IPS-18c (cell line): ENCODE measurements around the gene MPC2.
"Not testable (repeated sequence)": the region's sequence is repeated elsewhere in the genome, so short reads cannot be mapped to it uniquely, and the experiment has no call there.

Experiments used
- H3K4me3 ChIP-seq: 2 replicates; pipeline ENCODE4 v1.7.0; 2013; ENCODE audit warnings: low read depth, mild to moderate bottlenecking, low read length, moderate library complexity; ENCODE audit not compliant: insufficient read depth
- H3K9me3 ChIP-seq: one replicate; pipeline ENCODE4 v1.6.1; 2013; ENCODE audit warnings: mild to moderate bottlenecking, low read length, moderate library complexity; ENCODE audit not compliant: control insufficient read depth, insufficient read depth

The MPC2 gene

DNA sequence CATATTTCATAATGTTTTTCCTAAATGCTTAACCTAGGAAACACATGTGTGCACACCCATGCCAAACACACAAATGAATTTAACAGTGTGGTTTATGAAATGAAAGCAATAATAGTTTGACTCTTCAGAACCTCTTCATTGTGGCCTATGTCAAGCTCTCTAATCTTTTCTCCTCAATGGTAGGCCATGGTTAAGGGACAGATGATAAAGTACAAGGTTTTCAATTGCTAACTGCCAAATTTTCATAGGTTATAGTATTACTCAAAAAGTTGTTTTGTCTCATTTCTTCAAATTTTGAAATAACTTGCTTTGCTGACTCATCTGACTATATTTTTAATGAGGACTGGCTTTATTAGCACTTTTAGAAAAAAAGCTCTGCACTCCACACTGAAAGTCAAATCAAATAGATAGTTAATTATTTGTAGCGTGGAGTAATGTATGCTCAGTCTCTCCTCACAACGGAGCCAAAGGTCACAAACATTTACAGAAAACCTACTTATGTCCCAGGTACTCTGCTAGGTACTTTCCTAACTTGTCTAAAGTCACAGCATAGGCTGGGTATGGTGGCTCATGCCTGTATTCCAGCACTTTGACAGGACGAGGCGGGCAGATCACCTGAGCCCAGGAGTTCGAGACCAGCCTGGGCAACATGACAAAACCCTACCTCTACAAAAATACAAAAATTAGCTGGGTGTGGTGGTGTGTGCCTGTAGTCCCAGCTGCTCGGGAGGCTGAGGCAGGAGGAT lies 19.9 kb downstream of the MPC2 start:
- Histone ChIP-seq H3K4me3 (no peak overlapping the region), H3K9me3 (no peaks in the 10 kb centered on the region)

DNA sequence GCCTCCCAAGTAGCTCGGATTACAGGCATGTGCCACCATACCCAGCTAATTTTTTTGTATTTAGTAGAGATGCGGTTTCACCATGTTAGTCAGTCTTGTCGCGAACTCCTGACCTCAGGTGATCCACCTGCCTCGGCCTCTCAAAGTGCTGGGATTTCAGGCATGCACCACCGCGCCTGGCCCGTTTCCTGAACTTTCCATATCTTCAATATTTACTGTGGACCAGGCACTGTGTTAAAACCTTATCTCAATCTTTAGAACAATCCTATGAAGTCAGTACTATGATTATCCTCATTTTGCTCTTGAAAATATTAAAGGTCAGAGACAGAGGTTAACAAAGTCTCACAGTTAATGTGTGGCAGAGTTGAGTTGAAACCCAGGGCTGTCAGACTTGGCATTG lies 21.3 kb downstream of the MPC2 start:
- no peak overlapping the region for H3K4me3 ChIP-seq
- H3K9me3 ChIP-seq = no peaks in the 10 kb centered on the region

DNA sequence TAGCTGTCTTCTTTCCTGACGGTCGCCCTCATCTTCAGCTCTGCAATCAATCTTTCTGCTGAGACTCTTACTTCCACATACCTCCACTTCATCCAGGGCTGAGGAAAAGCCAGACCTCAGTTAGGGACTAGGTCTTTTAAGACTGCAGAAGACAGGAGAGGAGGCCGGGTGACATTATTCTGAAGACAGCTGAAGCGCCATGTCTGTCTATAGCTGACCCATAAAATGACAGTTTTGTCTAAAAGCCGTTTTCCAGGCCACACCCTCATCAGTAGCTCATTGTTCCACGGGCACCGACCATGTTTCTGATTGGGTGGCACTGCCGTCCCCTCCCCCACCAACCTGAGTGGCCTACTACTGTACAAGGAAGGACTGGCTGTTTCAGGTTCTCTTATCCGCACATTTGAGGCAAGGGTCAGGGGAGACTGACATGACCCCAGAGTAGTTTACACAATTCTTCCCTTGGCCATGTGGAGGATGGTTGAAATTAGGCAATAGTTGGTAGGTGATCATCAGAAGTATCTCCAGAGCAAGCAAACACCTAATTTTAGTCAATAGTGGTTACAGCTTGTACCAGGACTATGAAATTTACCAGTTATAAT lies 22.9 kb downstream of the MPC2 start, which contains the start of gene ADCY10:
Gene ADCY10, minus strand, starts transcription at position 240 of the 602 bp plus-strand sequence. CDS start 8,994 bp downstream, outside the sequence.
- Histone ChIP-seq H3K9me3 (peaks cover 4% of the 10 kb centered on the region), H3K4me3 (no peak within 1 kb of the TSS)

DNA sequence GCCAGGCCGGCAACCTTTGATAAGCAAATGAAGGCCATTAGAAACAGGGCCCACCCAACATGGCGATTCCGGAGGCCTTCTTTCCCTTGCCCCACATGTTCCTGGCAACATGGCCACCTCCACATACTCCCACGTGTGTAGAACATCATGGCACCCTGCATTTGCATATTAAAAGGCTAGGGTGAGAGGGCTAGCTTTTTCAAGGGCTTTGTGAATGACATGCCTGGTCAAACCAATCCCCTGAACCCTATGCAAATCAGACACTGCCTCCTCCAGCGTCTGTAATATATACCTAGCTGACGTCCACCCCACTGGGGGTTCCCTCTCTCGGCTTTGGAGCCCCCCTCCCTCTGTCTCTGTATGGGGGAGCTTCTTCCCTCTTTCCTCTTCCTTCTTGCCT lies 24.6 kb downstream of the MPC2 start:
- H3K9me3 ChIP-seq = peaks cover 4% of the 10 kb centered on the region

DNA sequence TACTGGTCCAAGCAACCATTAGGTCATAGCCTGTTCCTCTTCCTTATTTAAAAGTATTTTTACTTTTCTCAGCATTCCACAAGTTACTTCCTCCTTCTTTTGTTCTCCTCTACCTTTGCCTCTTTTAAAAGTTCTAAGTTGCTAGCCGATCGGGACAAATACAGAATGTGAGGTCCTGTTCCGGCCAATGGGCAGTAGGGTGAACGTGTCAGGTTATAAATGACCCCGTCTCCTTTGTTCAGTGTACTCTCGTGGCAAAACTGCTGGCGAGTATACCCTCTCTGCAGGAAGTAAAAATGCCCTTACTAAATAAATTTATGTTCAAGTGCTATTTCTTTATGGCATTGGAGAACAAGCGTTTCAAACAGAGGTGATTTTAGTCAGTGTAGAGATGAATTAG lies 25.5 kb downstream of the MPC2 start:
- Histone ChIP-seq H3K4me3 (no peak overlapping the region), H3K9me3 (peaks cover 4% of the 10 kb centered on the region)

More for the DNA sequence above, 24.6 kb downstream of the MPC2 start:
- H3K4me3 ChIP-seq = no peak overlapping the region

DNA sequence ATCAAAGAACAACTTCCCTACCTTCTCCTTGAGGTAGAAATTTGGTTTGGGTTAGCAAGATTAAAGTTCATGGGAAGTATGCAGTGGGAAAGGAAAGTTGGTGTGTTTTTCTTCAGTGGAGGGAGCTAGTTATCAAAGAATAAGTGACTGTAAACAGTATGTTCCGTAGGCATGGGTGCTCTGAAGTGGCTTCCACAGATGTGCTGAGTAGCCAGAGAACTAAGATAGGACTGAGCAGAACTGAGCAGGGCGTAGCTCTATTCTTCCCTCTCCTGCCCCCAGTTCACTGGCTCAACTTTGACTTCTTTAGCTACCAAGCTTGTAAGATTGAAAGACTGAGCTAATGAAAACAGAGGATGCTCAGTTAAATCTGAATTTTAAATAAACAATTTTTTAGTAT lies 26.3 kb downstream of the MPC2 start:
- Histone ChIP-seq H3K9me3 (peaks cover 4% of the 10 kb centered on the region), H3K4me3 (no peak overlapping the region)

DNA sequence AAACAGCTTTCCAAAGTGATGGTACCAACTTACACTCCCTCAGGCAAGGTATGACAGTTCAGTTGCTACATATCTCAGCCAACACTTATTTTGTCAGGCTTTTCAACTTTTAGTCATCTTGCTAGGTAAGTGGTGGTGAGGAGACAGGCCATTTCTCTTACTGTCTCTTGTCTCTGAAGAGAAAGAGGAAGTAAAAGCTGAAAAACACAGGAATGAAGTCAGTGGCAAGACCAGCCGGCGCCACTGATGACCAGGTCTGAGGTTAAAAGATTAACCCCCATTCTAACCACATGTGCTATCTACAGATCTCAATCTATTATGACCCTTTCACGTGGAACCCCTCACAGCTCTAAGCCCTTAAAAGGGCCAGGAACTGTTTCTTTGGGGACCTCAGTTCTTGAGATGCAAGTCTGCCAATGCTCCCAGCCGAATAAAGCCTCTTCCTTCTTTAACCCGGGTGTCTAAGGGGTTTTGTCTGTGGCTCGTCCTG lies 27.1 kb downstream of the MPC2 start:
- Histone ChIP-seq H3K9me3 (peaks cover 4% of the 10 kb centered on the region), H3K4me3 (no peak overlapping the region)

DNA sequence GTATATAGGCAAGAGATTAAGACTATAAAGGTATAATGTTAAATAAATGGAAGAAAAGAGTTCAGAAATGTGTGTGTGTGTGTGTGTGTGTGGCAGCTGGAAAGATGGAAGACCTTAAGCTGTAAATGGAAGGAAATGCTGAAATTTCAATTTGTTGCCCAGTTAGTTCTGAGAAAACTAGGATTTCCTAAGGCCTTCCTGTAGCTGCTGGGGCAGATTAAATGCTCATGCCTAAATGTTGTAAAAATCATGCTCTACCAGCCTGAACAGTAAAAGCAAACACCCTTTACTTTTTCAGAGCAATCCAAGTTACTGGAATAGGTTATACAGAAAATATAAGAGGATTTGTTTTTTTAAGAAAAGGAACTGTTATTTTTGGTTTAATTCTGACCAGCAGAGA lies 31.2 kb downstream of the MPC2 start:
- H3K9me3 ChIP-seq = peaks cover 4% of the 10 kb centered on the region
- H3K4me3 ChIP-seq = no peak overlapping the region

DNA sequence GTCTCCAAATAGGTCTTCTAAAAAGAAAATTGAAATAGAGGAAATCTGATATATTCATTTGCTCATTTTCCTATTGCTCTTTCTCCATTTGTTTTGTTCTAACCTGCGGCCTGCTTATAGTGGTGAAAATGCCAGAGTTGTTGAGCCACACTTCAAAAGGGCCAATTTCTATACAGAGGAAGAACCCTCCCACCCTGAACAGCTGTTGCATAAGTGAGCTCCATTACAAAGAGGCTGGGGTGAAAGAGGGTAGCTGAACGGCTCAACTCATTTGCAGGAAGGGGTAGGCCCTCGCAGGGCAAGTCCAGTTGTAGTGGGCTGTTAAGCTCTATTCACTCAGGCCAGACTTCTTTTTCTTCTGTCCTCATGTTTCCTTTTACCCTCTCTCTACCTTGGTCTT lies 31.7 kb downstream of the MPC2 start:
- Histone ChIP-seq H3K4me3 (no peak overlapping the region), H3K9me3 (peaks cover 4% of the 10 kb centered on the region)

DNA sequence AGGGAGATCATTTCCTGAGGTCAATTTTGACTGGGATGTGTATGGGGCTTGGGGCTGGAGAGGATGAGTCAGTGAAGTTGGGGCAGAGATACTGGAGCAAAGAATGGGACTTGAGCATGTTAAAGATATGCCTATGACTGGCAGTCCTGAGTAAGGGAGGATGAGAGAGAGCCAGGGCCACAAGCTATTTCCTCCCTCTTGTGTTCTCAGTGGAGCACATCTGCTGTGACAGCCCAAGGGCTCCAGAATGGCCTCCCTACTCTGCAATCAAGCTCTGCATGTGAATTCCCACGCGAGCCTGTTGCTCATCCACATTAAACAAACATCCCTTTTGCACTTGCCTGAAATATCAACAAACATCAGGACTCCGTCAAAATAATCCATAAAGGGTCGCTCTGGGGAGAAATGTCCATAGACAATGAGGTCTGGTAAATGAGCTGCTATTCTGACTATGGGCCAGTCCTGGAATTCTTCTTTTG lies 32.2 kb downstream of the MPC2 start:
- peaks cover 2% of the 10 kb centered on the region for H3K9me3 ChIP-seq
- H3K4me3 ChIP-seq = no peak overlapping the region

DNA sequence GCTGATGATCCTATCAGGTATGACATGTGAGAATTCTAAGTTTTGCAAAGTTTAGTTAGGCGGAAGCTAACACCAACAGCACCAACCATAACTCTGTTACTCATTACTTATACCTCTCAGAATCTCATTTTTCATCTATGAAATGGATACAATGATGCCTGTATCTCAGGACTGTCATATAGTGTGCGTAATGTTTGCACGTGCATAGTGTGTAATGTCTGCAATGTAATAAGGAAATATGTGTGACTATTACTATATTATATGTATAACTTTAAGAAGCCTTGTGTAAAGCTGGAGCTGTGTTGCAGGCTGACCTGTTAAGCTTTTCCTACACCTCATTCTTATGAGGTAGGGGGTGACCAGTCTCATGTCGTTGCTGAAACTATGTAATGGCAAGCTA lies 36.0 kb downstream of the MPC2 start:
- no peaks in the 10 kb centered on the region for H3K9me3 ChIP-seq
- H3K4me3 ChIP-seq = no peak overlapping the region

DNA sequence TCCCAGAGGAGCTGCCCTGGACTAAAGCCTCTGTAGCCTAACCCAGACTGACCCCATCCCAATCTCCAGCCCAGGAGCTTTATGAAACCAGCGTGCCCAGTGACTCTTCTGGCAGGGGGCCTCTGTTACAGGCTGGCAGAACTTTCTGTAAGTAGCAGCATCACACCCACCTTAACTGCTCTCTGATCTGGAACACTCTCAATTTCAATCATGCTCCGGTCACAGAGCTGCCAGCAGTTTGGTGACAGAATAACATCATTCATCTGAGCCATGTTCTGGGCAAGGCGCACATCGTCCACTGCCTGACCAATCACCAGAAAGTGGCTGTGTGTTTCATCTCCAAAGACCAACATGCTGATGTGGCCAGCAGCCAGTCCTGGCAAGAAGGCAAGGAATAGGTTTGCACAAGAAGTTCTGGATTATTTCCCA lies 37.6 kb downstream of the MPC2 start:
- no peak overlapping the region for H3K4me3 ChIP-seq
- no peaks in the 10 kb centered on the region for H3K9me3 ChIP-seq

DNA sequence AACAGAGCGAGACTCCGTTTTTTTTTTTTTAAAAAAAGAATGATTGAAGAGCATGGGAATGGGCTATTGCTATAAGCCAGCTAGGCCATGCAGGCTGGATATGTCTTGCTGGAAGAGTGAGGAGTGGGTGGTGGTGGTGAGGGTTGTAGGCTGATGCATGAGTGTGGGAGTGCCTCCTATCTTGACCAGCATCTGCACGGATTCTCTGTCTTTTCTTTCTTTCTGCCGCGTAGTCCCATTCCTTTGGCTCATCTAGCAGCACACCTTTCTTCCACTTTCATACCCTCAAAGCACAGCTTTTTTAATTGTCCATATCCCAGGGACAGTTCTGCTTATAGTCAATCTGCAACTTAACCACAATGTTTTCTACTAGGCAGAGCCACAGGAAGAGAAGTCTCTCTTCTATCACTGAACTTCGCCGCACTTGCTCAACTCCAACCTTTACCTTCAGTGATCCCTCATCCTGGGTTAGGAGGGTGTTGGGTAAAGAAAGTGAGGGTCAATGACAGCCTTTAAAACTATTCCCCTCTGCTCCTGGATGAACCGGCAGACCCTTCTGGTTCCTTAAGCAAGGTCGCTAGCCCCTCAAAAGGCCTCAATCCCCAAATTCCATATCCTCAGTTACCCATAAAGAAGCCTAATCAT lies 38.2 kb downstream of the MPC2 start:
- no peaks in the 10 kb centered on the region for H3K9me3 ChIP-seq
- H3K4me3 ChIP-seq = no peak overlapping the region

DNA sequence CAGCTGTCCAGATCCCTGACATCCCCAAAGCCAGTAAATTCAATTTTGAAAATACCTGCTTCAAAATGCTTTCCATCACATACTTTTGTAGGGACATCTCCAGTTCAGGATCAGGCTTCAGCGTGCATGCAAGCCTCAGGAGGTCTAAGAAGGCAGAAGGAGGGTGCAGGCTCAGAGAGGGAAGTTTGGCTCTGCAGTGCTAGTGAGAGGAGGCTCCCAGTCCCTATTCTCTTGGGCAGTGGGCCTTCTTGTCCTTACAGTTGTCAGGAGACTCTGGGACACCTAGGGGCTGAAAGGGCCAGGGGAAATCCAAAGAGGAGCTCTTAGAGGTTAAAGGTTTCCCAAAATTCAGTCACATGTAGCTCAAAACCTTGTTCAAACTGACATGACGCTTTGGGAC lies 43.1 kb downstream of the MPC2 start:
- no peaks in the 10 kb centered on the region for H3K9me3 ChIP-seq
- H3K4me3 ChIP-seq = no peak overlapping the region

DNA sequence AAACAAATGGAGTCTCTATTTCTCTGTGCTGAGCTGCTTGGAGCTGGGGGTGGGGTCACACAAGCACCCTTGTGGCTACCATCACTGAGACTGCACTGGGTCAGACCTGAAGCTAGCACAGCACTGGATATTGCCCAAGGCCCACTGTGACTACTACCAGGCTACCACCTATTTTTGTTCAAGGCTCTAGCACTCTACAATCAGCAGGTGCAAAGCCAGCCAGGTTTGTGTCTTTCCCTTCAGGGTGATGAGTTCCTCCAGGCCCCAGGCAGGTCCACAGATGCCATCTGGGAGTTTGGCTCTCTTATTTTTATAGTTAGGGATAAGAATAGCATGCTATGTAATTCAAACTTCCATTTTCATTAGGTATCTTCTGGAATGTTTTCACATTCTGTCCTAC lies 46.5 kb downstream of the MPC2 start:
- Histone ChIP-seq H3K9me3 (peaks cover 2% of the 10 kb centered on the region), H3K4me3 (no peak overlapping the region)

DNA sequence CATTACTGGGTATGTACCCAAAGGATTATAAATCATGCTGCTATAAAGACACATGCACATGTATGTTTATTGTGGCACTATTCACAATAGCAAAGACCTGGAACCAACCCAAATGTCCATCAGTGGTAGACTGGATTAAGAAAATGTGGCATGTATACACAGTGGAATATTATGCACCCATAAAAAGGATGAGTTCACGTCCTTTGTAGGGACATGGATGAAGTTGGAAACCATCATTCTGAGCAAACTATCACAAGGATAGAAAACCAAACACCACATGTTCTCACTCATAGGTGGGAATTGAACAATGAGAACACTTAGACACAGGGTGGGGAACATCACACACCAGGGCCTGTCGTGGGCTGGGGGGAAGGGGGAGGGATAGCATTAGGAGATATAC lies 49.7 kb downstream of the MPC2 start:
- H3K9me3 ChIP-seq, H3K4me3 ChIP-seq: not testable (repeated sequence)

DNA sequence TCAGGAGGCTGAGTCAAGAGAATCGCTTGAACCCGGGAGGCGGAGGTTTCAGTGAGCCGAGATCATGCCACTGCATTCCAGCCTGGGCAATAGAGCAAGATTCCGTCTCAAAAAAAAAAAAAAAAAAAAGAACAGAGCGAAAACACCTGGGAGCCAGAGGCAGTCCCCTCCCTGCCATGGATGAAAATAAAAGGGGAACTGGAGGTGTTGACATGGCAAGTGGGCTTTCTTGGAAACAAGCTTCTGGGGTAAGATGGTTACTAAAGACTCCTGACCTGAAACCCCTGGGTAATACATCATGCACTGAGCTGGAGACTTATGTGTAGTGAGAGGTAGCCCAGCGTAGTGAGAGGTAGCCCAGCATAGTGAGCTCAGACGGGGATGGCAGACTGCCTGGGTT lies 54.5 kb downstream of the MPC2 start:
- Histone ChIP-seq H3K4me3 (no peak overlapping the region), H3K9me3 (peaks cover 2% of the 10 kb centered on the region)

DNA sequence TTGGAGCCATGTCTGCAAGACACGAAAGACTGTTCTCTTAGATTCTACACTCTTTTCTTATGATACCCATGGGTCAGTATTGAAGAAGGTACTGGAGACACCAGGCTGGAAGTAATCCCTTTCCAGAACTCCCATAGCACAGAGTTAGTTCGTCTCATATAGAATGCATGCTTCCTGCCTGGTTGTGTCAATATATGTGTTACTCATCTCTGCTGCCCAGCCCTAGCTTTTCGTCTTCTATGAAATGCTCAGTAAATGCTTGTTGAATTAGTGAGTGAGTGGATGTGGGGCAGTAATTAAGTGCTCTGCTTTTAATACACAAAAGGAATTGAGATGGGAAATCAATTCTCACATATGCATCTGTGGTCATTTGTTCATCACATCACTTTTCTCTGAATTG lies 55.1 kb downstream of the MPC2 start:
- Histone ChIP-seq H3K9me3 (peaks cover 2% of the 10 kb centered on the region), H3K4me3 (no peak overlapping the region)
